Fibroblast of skin of left biceps (primary cell): ENCODE measurements around the gene PRR16.
"Not testable (repeated sequence)": the region's sequence is repeated elsewhere in the genome, so short reads cannot be mapped to it uniquely, and the experiment has no call there.

Source experiments
- DNase-seq, 2 experiments: peaks; one replicate each; pipeline ENCODE4 v3.0.0-alpha.2; 2013; ENCODE audit warnings: low read depth in 2 of 2

The PRR16 gene

DNA sequence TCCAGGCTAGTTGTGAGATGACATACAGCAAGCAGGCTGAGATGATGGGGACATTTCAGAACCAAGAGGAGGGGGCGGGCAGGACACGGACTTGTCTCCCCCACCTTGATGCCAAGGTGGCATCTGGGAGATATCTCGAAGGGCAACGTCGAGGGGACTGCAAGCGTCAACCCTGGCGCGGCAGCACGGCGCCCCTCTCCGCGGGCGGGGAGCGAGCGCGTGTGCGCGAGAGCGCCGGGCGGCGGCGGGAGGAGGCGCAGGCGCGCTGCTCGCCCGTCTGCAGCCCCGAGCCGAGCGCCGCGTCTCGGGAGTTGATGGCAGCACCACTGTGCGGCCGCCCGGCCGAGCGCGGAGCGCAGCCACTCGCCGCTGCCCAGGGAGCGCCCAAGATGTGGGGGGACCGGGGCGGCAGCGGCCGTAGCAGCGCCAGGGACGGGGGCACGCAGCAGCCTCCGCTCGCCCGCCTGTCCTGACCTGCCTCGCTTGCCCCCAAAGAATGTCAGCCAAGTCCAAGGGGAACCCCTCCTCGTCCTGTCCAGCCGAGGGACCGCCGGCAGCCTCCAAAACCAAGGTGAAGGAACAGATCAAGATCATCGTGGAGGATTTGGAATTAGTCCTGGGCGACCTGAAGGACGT, at the start of gene PRR16:
PRR16 (plus strand) TSS at position 310 of the 636 bp plus-strand sequence.
- DNase-seq = no peak

DNA sequence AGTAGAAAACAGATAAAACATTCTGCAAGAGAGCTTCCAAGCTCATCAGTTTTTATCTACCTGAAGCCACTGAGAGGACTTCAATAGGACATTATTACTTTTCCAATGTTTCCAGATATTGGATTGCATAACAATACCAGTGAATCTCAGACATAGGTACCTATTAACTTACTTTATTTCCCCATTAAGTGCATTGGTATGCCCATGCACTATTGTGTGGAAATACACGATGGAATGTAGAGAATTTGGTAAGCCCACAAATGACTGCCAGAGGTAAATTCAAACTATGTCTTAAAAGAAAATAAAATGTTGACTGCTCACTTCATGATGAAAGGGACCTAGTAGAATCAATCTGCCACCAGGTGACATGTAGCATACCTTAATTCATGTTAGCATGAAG, 48.1 kb upstream of the PRR16 start:
- no peak for DNase-seq

DNA sequence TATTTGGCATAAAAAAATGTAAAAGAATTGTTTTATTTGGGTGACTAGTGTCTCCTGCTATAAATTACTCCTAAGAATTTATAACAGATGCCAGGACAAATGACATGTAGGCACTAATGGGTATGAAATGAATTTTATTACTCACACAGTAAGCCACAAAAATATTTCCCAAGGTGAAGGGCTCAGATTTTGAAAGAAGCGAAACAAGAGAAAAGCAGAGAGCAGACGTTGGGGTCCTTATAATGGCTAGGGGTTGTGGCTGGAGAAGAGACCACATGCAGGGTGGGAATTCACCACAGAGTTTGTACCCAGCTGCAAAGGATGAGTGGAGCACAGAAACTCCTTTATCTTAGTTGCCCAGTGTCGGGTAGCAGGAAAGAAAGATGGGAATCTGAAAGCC, 45.0 kb upstream of the PRR16 start:
- no peak for DNase-seq

- DNase-seq = not testable (repeated sequence)
Measured at GRCh38 chr5:120426633-120427275, 37.3 kb upstream of the PRR16 start.

DNA sequence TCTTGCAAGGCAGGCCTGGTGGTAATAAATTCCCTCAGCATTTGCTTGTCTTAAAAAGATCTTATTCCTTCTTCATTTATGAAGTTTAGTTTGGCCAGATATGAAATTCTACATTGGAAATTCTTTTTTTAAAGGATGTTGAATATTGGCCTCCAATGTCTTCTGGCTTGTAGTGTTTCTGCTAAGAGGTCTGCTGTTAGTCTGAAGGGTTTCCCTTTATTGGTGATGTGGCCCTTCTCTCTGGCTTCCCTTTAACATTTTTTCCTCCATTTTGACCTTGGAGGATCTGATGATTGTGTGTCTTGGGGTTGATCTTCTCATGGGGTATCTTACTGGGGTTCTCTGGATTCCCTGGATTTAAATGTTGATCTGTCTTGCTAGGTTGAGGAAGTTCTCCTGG, 33.5 kb upstream of the PRR16 start:
- no peak for DNase-seq

DNA sequence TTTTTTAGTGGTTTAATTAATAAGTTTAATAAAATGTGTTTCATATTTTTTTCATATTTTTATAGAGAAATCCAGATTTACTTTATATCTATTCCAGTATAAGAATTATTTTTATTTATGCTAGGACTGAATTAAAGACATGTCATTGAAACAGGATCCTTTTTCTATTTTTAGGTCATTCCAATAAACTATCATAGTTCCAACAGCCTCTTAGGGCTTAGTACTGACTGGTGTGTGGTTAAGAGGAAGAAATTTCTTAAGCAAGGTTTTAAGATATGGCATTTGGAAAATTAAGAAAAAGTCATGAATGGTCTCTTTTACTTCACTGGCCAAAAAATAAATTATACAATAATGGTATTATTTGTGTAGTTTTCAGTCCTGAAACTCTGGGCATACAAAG, 31.2 kb upstream of the PRR16 start:
- DNase-seq = no peak

DNA sequence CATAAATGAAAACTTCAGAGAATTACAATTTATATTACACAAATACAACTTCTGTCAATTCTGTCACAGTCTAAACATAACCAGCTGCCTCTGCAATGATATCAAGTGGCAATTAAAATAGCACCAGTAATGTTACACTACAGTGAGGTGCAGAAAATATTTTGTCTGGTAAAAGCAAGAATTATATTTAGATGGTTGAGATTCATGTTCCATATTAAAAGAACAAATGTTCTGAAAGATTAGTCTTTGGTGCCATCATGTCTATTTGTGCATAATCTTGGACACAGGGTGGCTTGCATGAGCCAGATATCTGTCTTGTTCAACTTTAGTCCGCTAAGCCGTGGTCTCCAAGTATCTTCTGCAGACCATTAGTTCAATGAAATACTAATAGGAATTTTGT, 29.0 kb upstream of the PRR16 start:
- DNase-seq = no peak

DNA sequence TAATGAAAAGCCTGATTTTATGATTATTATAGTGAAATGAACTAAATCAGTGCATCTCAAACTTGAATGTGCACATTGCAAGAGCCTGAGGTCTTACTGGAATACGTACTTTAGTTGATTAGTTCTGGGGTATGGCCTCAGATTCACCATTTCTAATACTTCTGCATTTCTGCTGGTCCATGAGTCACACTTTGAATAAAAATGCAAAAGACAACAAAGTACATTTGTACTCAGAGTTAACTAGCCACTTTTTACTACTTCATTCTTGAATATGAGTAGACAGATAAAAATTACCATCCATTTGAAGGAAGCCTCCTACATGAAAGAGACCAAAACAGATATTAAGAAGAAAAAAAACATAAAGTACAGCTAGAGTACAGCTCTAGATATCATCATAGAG, 27.1 kb upstream of the PRR16 start:
- no peak for DNase-seq

- DNase-seq = no peak
Measured at GRCh38 chr5:120442694-120443093, 21.4 kb upstream of the PRR16 start.

GRCh38 chr5:120443607-120444006, 20.5 kb upstream of the PRR16 start:
- DNase-seq = no peak

GRCh38 chr5:120446068-120446492, 18.0 kb upstream of the PRR16 start:
- DNase-seq = peak; percentile 82 to 87

DNA sequence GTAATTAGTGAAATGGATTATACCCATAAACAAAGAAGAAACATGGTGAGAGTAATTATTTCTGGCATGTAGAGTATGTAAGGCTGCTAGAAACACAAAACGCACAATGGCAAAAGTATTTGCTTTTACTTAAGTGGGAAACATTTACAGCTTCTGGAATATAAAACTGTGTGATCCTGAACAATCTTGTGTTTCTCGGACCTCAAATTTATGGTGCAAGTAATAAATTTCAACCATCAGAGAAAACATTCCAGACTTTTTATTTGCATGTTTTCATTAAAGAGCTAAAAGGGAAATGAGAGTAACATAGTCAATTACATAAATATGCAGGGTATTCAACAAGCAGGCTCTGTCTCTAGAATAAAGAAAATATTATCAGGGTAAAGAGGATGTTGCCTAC, 17.2 kb upstream of the PRR16 start:
- no peak for DNase-seq

DNA sequence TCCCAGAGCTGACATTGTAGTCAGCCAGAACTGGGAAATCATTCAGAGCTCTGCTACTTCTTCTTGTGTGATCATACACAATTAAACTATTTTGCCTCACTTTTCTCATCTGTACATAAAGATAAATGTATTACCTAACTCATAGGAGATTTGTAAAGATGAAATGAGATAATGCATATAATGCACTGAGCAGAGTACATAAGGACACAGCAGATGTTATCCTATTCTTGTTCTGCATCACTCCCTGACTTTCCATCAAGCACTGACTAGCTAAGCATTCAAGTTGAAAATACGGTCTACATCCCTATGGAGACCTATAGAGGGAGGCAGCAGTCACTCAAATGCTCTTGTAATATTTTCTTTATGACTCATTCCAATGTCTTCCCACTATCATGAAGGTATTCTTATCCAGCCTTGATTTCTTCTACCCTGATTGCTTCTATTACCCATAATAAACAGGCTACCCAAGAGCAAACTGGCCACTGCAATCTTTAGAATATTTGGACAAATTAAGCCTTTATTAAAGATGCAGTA, 16.3 kb upstream of the PRR16 start:
- DNase-seq = no peak

DNA sequence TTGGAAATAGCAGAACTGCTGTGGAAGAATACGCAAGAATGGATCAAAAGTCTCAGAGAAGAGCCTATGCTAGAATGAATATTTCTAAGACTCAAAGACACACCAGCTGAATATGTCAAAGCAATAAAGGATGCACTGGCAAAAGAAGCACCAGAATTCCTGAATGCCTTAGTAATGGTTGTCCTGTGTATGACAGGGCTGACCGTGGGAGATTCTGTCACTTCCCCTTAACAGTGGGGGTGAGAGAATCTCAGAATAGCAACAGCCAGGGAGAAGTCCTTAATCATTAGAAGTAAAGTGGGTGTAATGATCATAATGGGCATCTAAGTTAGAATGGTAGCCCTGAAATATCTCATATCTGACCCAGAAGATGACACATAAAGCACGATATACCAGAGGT, 14.6 kb upstream of the PRR16 start:
- no peak for DNase-seq

DNA sequence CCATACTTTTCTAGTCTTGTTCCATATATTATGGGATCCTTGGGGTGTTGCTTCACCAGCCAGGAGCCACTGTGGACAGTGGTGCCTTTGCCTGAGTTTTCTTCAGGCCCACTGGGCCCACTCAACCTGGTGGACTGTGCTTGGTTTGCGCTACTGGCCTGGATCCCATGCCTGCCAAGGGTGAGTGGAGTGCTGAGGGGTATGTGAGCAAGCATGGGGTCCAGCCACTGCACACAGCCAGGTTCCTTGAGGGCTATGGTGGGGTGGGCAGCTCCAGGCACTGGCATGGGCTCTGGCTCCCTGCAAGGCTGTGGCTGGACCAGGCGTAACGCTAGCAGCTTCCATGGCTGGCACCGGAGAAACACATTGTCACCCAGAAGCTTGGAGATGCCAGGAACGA, 13.2 kb upstream of the PRR16 start:
- no peak for DNase-seq

GRCh38 chr5:120451445-120451844, 12.7 kb upstream of the PRR16 start:
- DNase-seq = no peak

DNA sequence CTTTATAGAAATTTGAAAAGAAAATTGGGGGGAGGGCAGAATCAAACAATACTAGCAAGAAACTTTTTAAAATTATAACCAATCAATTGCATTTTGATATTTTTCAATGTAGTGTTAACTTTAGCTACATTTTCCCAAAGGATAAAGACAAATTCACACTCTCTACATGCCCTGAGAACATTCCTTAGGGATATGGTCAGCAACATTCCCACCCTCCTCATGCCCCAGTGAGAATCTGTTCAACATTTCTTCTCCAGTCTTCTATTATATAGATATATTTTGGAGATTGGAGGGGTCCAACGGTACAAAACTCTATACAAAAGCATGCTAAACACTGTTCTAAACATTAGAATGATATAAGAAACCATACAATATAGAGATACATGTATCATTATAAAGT, 11.6 kb upstream of the PRR16 start:
- no peak for DNase-seq

DNA sequence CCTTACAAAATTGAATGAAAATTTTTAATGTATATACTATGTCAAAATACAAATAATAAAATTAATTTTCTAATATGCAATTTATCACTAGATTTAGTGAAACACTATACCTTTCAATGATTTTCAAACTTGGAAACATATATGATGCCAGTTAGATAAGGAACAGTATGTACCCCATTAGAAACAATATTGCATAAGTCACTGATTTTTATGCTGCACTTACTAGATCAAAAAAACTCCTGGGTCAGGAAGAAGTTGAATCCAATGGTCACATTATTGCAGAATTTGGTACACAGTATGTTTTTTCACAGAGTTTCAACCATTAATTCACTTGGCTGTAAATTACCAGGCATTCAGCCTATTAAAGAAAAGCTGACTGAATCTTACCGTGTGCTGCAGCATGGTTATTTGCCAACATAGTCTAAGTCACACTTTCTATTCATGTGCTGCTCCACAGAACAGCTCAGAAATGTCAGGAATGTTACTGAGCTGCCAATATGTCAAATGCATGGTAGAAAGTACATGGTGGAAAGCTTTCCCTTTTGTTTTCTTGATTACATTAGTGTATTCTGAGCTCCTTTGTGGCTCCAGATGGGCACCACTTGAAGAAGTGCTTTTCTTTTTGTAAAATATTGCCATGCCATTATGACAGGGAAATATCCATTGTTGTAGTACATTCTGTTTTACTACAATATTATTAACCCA, 9.9 kb upstream of the PRR16 start:
- DNase-seq = peak; percentile 76 to 77

DNA sequence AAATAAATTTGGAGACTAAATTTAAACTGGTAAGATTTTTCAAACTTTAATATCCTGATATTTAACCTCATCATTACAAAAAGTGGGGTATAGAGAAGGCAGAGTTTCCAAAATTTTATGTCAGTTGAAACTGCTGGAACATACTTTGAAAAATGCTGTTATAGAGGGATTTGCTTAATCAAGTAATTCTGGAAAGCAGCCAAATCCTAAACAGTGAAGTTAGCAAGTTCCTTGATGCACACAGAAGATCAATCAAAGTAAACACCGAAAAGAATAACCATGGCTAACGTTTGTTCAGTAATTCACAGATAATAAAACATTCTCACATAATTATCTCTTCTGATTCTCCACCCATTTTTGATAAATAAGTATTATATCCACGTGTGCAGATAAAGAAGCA, 8.1 kb upstream of the PRR16 start:
- DNase-seq = no peak

DNA sequence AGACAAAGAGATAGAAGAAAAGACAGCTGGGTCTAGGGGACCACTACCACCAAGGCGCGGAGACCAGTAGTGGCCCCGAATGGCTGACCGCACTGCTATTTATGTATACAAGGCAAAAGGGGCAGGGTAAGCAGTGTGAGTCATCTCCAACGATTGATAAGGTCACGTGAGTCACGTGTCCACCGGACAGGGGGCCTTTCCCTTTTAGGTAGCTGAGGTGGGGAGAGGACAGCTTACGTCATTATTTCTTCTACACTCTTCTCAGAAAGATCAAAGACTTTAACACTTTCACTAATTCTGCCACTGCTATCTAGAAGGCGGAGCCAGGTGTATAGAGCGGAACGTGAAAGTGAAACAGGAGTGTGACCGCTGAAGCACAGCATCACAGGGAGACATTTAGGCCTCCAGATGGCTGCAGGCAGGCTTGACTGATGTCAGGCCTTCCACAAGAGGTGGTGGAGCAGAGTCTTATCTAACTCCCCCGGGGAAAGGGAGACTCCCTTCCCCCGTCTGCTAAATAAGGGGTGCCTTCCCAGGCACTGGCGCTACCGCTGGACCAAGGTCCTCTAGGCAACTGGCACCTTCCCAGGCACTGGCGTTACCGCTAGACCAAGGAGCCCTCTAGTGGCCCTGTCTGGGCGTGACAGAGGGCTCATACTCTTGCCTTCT, 6.1 kb upstream of the PRR16 start:
- DNase-seq = no peak

DNA sequence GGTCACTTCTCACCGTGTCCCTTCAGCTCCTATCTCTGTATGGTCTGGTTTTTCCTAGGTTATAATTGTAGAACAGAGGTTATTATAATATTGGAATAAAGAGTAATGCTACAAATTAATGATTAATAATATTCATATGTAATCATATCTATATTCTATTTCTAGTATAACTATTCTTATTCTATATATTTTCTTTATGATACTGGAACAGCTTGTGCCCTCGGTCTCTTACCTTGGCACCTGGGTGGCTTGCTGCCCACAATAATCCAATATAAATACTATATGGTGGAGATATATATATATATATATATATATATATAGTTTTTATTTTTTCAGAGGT, 5.6 kb upstream of the PRR16 start:
- DNase-seq = not testable (repeated sequence)

DNA sequence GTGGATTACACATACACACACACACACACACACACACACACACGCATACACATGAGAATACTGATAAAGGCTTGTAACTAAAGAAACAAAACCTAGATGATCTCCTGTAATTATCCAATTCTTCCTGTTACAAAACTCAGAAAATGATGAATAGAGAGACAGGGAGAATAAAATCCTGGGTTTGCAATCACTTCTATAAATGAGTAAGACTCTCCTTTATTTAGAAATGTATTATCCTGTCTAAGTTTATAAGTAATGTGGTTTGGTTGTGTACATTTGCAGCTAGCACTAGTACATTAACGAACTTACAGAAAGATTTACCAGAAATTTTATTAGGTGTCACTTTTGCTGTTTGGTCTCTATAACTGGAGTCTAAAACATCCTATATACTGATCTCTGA, 2.8 kb upstream of the PRR16 start:
- DNase-seq = no peak
